Measurements from ENCODE around the gene NXPH3.

Gene NXPH3

DNA sequence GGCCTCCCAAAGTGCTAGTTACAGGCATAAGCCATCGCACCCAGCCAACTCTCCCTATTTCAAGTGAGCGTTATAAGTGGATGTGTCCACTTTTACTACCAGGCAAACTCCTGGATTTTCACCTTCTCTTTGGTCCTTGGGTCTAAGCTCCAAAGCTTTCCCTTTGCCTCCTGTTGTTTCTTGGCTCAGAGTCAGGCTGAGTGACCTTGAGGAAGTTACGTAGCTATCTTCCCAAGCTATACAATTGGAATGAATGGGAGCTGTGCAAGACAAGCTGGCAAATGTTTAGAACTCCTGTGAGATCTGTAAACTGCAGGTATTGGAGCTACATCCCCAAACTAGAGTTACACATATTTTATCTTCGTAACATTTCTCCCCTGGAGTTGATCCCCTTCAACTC lies 20.3 kb downstream of the NXPH3 start:
- no peak overlapping the region for H3K4me3 ChIP-seq (ENCODE audit: low read length)
- DNase-seq (ENCODE audit: low read depth) = no peak
- no peak for TF ChIP-seq CTCF (conservative IDR thresholded peaks at IDR 0.05; ENCODE audit: low read length)

DNA sequence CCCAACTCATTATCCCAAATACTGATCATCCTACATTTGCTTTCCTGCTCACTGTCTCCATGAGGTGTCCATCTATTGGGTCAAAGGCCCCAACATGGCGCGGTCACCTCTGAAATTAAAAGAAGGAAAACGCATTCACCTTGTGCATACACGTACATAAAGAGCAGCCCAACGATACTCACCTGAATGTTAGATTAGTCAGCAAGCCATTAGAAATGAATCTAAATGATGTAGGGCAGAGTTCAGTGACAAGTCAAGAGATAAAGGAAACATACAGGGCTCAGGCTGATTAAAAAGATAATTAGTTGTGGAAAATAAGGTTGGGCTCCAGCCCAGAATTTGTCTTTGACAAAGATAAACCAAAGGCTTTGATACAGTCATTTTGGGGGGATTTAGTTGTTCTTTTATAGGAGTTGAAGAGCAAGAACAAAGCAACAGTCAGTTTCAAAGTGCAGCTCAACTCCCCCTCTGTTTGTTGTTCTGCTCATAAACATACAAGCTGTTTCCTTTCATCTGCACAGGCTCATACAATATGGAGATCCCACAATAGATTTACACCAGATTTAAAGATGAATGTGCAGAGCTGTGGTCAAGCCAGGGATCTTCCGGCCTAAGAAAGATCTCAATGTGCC lies 21.1 kb downstream of the NXPH3 start:
- TF ChIP-seq CTCF (conservative IDR thresholded peaks at IDR 0.05; ENCODE audit: low read length) = no peak
- H3K4me3 ChIP-seq (ENCODE audit: low read length) = no peak overlapping the region
- DNase-seq (ENCODE audit: low read depth) = no peak

DNA sequence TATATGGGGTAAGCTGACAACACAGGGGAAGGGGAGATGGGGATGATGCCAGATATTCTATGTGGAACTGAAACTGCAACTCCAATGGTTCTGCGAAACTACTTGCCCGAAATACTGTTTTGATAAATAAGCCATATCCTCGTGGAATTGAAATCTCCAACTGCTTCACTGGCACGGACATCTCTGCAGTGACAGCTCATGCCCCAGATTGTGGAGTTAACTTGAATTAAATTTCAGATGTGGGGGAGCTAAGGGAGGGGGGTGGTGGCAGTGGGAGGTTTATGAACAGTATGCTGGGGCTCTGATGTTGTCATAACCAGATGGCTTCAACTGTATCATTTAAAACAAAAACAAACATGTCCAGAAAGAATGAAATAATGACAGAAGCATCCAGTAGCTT lies 21.8 kb downstream of the NXPH3 start:
- TF ChIP-seq CTCF (conservative IDR thresholded peaks at IDR 0.05; ENCODE audit: low read length) = no peak
- DNase-seq (ENCODE audit: low read depth) = no peak
- H3K4me3 ChIP-seq (ENCODE audit: low read length) = no peak overlapping the region

DNA sequence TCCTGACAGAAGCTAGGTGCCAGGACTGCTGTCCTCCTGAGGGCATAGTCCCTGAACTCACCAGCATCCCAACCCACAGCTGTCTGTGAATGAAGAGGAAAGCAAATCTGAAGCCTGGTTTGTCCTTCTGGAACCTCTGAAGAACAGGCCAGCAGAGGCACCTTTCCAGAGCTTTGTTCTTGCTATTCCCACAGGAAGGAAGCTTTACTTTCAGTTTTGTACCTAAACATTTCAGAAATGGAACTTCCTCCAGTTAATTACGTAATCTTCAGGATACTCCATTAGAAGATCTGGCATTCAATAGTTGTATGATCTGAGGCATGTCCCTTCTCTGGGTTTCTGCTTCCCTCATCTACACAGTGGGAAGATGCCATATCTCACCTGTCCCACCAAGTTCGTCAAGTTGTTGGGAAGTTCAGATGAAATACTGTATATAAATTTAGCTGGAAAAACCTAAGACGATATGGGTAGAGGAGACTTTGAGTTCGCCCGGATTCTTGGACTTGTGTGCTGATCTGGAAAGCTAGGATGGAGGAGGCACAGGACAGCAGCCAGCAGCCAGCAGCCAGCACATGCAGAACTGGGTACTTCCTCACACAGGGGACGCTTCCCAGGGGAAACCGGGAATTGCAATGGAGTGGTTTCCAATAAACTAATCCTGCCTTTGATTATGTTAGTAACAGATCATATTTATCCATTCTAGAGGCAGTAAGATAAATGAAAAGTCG lies 22.4 kb downstream of the NXPH3 start:
- H3K4me3 ChIP-seq (ENCODE audit: low read length) = no peak overlapping the region
- DNase-seq (ENCODE audit: low read depth) = peak; percentile 39
- no peak for TF ChIP-seq CTCF (conservative IDR thresholded peaks at IDR 0.05; ENCODE audit: low read length)

GRCh38 chr17:49598918-49599317 lies 23.2 kb downstream of the NXPH3 start:
- no peak for DNase-seq (ENCODE audit: low read depth)
- H3K4me3 ChIP-seq (ENCODE audit: low read length) = no peak overlapping the region
- TF ChIP-seq CTCF (conservative IDR thresholded peaks at IDR 0.05; ENCODE audit: low read length) = no peak

- no peak for DNase-seq (ENCODE audit: low read depth)
- no peak for TF ChIP-seq CTCF (conservative IDR thresholded peaks at IDR 0.05; ENCODE audit: low read length)
- no peak overlapping the region for H3K4me3 ChIP-seq (ENCODE audit: low read length)
Measured at GRCh38 chr17:49600949-49601348, 25.3 kb downstream of the NXPH3 start.

GRCh38 chr17:49602783-49603182 lies 27.1 kb downstream of the NXPH3 start:
- TF ChIP-seq CTCF (conservative IDR thresholded peaks at IDR 0.05; ENCODE audit: low read length) = no peak
- no peak overlapping the region for H3K4me3 ChIP-seq (ENCODE audit: low read length)
- DNase-seq (ENCODE audit: low read depth) = no peak

All from AG10803 (cell line).